Measurements from ENCODE around the gene CHRM5.
"Not testable (repeated sequence)": the region's sequence is repeated elsewhere in the genome, so short reads cannot be mapped to it uniquely, and the experiment has no call there.

CHRM5 gene

DNA sequence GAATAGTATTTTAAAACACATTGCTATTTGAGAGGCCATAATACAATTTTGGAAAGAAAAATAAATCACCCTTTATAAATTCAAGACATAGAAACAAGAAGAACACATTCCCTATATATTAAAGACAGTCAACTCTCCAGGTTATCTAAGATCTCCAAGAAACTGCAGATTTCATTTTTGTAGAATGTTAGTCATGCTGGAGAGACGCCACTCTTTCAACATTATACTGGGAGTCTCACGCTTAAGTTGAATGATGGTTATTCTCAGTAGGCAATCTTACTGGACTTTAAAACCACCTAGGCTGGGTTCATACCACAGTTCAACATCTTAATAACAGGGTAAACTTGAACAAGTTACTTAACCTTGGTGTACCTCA lies 3.6 kb upstream of the CHRM5 start:
- intact Hi-C loops (cut with micrococcal nuclease): loop anchor here (5.0 kb wide), 1 partner anchor 227 kb away; no protein-coding TSS in a partner anchor
- Mint-ChIP-seq H3K9me3 (no peaks in the 10 kb centered on the region), H3K4me3 (no peak overlapping the region), H3K36me3 (ENCODE audit: low read depth) (no peaks in the 10 kb centered on the region), H3K27ac (no peak overlapping the region), H3K27me3 (no peaks in the 10 kb centered on the region), H3K4me1 (ENCODE audit: low read depth) (peaks cover 11% of the 10 kb centered on the region)

DNA sequence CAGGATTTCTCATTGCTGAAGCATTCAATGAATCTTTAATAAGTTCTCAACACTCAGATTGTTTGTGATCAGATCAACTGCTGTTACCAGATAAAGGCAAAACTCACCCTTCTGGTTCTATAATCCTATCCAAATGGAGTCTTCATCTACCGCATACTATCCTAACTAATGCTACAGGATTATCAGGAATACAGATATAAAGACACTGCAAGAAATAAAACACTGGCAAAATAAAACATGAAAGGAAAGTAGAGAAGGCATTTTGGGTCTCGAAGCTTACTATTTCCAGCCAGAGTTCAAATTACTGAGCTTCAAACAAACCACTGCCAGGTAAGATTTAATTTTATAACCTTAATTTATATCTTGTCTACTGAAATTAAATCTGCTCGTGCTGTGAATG lies 524 bp downstream of the CHRM5 start:
- Mint-ChIP-seq H3K27ac (no peak overlapping the region), H3K4me3 (no peak overlapping the region), H3K4me1 (ENCODE audit: low read depth) (no peaks in the 10 kb centered on the region), H3K36me3 (ENCODE audit: low read depth) (no peaks in the 10 kb centered on the region), H3K27me3 (no peaks in the 10 kb centered on the region), H3K9me3 (no peaks in the 10 kb centered on the region)
- intact Hi-C loops (cut with micrococcal nuclease): no loop called here

DNA sequence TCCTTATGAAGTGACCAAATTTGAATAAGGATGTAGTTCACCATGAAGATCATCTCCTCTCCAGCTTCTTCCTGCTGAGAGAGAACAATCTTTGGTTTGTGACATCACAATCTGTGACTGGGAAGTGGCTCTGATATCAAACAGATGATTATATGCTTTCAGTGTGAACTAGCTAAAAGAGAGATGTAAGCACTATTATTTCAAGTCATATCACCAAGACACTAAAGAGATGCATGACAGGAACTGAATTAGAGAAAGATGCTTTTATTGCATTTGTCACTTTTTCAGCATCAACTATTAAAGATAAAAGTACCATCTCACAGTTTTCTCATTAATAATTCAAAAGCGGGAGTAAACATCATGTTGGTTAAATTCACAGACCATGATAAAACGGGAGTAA lies 3.5 kb downstream of the CHRM5 start:
- intact Hi-C loops (cut with micrococcal nuclease): no loop called here
- Mint-ChIP-seq H3K36me3 (ENCODE audit: low read depth) (no peaks in the 10 kb centered on the region), H3K27me3 (no peaks in the 10 kb centered on the region), H3K27ac (no peak overlapping the region), H3K4me3 (no peak overlapping the region), H3K4me1 (ENCODE audit: low read depth) (no peaks in the 10 kb centered on the region), H3K9me3 (no peaks in the 10 kb centered on the region)

DNA sequence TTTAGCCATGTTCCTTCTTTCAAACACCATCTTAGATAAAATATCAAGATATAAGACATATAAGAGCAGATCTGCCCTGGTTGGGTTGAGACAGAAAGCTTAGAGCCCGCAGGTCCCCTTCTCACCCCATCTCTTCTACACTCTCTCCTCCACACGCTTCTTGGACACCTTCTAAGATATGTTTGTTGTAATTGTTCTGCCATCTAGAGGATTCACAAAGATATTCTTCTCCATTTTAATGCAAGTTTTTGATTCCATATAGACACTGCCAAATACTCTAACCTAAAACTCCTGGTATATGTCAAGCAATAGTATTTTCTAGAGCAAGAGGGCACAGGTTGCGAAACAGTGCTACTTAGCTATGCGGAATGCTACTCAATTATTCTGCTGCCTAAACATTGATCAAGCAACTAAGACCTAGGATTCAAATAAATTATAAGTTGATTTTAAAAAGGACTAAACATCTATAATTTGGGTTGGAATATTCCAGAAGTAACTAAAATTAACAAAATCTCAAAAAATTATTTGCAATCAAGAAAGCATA lies 6.8 kb downstream of the CHRM5 start:
- H3K27me3 Mint-ChIP-seq: no peaks in the 10 kb centered on the region
- intact Hi-C loops (cut with micrococcal nuclease): no loop called here
- no peaks in the 10 kb centered on the region for H3K9me3 Mint-ChIP-seq
- no peaks in the 10 kb centered on the region for H3K4me1 Mint-ChIP-seq (ENCODE audit: low read depth)
- H3K4me3 Mint-ChIP-seq: no peak overlapping the region
- H3K27ac Mint-ChIP-seq: no peak overlapping the region
- no peaks in the 10 kb centered on the region for H3K36me3 Mint-ChIP-seq (ENCODE audit: low read depth)

DNA sequence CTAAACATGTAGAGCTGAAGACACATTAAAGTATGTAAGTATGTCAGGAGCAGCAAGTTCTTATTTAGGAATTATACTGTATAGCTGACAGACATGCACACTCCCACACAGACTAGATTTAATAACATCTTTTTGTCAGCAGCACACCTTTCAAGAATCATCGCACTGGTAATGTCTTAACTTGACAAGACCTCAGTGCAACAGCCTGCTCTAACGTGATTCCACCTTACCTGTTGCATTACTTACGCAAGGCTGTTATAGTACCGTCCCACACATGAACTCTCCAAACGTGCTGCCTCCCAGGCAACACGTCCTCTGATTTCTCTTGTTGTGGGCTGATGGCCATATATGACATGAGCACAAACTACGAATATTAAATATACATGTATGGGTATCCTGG lies 11.9 kb downstream of the CHRM5 start:
- H3K4me1 Mint-ChIP-seq (ENCODE audit: low read depth): no peaks in the 10 kb centered on the region
- no peak overlapping the region for H3K27ac Mint-ChIP-seq
- H3K27me3 Mint-ChIP-seq: no peaks in the 10 kb centered on the region
- intact Hi-C loops (cut with micrococcal nuclease): no loop called here
- no peak overlapping the region for H3K4me3 Mint-ChIP-seq
- no peaks in the 10 kb centered on the region for H3K9me3 Mint-ChIP-seq
- no peaks in the 10 kb centered on the region for H3K36me3 Mint-ChIP-seq (ENCODE audit: low read depth)

DNA sequence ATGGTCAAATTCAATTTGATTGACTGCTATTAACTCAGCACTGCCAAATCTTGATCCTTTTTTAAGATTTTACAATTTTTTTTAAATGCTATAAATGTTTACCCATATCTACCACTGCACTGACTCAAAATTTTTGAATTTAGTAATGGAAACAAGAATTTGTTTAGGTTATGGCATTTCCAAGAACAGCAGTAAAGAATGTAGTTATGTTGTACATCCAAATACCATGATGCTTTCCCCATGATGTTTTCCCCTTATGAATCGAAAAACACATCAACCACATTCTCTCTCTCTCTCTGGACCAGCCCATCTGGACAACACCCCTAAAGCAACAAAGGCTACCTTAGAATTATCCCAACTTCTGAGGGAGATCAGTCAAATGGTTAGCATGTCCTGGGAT lies 14.2 kb downstream of the CHRM5 start:
- Mint-ChIP-seq H3K4me1 (ENCODE audit: low read depth) (no peaks in the 10 kb centered on the region), H3K27ac (no peak overlapping the region), H3K27me3 (no peaks in the 10 kb centered on the region), H3K4me3 (no peak overlapping the region), H3K9me3 (no peaks in the 10 kb centered on the region), H3K36me3 (ENCODE audit: low read depth) (no peaks in the 10 kb centered on the region)
- intact Hi-C loops (cut with micrococcal nuclease): no loop called here

DNA sequence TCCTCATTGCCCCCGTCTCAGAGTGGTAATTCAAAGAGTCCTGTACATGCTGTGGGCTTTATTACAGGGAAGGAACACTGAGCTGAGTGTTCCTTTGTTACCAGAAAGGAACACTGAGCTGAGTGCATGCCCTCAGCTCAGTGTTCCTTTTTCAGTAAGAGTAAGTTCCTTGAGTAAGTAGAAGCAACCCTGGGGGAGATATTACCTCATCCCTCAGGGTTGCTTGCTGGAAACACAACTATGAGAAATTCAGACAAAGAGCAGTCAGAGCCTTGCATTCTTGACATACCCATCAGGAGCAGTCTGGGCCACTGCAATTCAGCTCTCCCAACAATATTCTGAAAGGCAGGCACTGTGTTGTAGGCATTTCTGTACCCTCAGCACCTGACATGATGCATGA lies 17.0 kb downstream of the CHRM5 start:
- Mint-ChIP-seq H3K27me3 (no peaks in the 10 kb centered on the region), H3K4me1 (ENCODE audit: low read depth) (no peaks in the 10 kb centered on the region), H3K36me3 (ENCODE audit: low read depth) (no peaks in the 10 kb centered on the region), H3K4me3 (no peak overlapping the region), H3K9me3 (no peaks in the 10 kb centered on the region), H3K27ac (no peak overlapping the region)
- intact Hi-C loops (cut with micrococcal nuclease): no loop called here

DNA sequence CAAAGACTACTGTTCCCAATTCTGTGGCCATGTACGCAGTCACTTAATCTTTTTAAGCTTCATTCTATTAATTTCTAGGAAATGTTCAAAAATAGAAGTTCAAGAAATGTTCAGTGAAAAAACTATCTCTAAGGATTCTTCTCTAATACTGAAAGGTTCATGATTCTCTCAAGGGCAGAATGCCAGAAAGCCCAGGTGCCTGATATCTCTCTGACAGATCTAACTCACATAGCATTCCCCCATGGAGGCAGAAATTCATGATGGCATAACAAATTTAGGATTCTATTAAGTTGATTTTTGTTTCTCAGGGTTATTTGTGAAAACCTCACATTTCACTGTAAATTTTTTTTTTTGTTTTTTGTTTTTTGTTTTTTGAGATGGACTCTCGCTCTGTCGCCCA lies 17.5 kb downstream of the CHRM5 start:
- no peak overlapping the region for H3K27ac Mint-ChIP-seq
- no peaks in the 10 kb centered on the region for H3K27me3 Mint-ChIP-seq
- intact Hi-C loops (cut with micrococcal nuclease): no loop called here
- H3K9me3 Mint-ChIP-seq: no peaks in the 10 kb centered on the region
- H3K4me1 Mint-ChIP-seq (ENCODE audit: low read depth): no peaks in the 10 kb centered on the region
- H3K36me3 Mint-ChIP-seq (ENCODE audit: low read depth): no peaks in the 10 kb centered on the region
- H3K4me3 Mint-ChIP-seq: no peak overlapping the region

DNA sequence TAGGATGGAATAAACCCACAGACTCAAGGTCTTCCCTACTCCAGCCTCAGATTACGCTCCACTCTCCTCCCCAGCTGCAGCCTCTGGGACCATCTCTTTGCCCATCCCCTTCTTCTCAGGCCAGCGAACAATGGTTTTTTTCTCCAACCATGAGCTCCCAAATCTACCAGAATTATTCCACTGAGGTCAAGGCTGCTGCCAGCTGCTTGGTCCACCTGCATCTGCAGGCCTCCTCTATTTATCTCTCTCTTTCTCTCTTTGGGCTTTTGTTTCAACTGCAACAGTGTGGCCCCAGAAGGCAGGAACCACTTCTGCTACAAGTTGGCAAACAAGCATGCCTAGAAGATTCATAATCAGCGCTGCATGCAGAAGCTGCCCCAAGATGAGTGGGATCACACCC lies 19.1 kb downstream of the CHRM5 start:
- no peak overlapping the region for H3K4me3 Mint-ChIP-seq
- intact Hi-C loops (cut with micrococcal nuclease): no loop called here
- H3K36me3 Mint-ChIP-seq (ENCODE audit: low read depth): no peaks in the 10 kb centered on the region
- no peaks in the 10 kb centered on the region for H3K9me3 Mint-ChIP-seq
- H3K27me3 Mint-ChIP-seq: no peaks in the 10 kb centered on the region
- H3K4me1 Mint-ChIP-seq (ENCODE audit: low read depth): no peaks in the 10 kb centered on the region
- no peak overlapping the region for H3K27ac Mint-ChIP-seq

DNA sequence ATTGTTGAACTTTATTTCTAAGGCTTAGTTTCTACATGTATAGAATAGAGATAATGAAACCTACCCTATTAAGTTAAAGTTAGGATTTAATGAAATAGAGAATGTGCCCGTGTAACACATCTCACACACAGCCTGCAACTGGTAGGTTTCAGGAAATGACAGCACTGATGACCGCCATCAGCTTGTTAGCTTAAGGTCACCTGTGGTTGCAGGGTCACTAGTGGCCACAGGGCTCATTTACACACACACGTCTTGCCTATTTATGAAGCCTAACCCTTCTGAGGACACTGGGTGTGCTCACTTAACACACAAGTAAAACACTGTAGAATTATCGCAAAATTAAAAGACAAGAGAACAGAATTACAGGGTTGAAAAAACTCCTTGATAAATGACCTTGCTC lies 20.1 kb downstream of the CHRM5 start:
- no peak overlapping the region for H3K27ac Mint-ChIP-seq
- intact Hi-C loops (cut with micrococcal nuclease): no loop called here
- H3K4me3 Mint-ChIP-seq: no peak overlapping the region
- H3K9me3 Mint-ChIP-seq: no peaks in the 10 kb centered on the region
- H3K4me1 Mint-ChIP-seq (ENCODE audit: low read depth): no peaks in the 10 kb centered on the region
- no peaks in the 10 kb centered on the region for H3K27me3 Mint-ChIP-seq
- no peaks in the 10 kb centered on the region for H3K36me3 Mint-ChIP-seq (ENCODE audit: low read depth)

DNA sequence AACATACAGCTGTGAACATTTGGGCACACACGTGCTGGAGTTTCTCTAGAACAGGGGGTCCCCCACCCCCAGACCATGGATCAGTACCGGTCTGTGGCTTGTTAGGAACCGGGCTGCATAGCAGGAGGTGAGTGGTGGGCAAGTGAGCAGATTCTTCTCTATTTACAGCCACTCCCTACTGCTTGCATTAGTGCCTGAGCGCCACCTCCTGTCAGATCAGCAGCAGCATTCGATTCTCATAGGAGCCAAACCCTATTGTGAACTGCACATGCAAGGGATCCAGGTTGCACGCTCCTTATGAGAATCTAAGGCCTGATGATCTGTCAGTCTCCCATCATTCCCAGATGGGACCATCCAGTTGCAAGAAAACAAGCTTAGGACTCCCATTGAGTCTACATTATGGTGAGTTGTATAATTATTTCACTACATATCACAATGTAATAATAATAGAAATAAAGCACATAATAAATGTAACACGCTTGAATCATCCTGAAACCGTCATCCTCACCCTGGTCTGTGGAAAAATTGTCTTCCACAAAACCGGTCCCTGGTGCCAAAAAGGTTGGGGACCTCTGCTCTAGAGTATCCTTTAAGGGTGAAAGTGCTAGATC lies 25.8 kb downstream of the CHRM5 start:
- no peaks in the 10 kb centered on the region for H3K36me3 Mint-ChIP-seq (ENCODE audit: low read depth)
- no peaks in the 10 kb centered on the region for H3K4me1 Mint-ChIP-seq (ENCODE audit: low read depth)
- H3K9me3 Mint-ChIP-seq: no peaks in the 10 kb centered on the region
- intact Hi-C loops (cut with micrococcal nuclease): no loop called here
- H3K27ac Mint-ChIP-seq: no peak overlapping the region
- H3K27me3 Mint-ChIP-seq: no peaks in the 10 kb centered on the region
- H3K4me3 Mint-ChIP-seq: no peak overlapping the region

DNA sequence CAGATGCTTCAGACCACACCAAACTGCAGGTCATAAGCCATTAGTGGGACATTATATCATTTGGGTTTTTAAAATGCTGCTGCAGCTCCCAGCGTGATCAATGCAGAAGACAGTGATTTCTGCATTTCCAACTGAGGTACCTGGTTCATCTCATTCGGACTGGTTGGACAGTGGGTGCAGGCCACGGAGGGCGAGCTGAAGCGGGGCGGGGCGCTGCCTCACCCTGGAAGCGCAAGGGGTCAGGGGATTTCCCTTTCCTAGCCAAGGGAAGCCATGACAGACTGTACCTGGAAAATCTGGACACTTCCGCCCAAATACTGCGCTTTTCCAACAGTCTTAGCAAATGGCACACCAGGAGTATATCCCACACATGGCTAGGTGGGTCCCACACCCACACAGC lies 27.4 kb downstream of the CHRM5 start:
- H3K27ac Mint-ChIP-seq; intact Hi-C loops (cut with micrococcal nuclease); H3K27me3 Mint-ChIP-seq; H3K36me3 Mint-ChIP-seq (ENCODE audit: low read depth); H3K4me1 Mint-ChIP-seq (ENCODE audit: low read depth); H3K9me3 Mint-ChIP-seq; H3K4me3 Mint-ChIP-seq: not testable (repeated sequence)

DNA sequence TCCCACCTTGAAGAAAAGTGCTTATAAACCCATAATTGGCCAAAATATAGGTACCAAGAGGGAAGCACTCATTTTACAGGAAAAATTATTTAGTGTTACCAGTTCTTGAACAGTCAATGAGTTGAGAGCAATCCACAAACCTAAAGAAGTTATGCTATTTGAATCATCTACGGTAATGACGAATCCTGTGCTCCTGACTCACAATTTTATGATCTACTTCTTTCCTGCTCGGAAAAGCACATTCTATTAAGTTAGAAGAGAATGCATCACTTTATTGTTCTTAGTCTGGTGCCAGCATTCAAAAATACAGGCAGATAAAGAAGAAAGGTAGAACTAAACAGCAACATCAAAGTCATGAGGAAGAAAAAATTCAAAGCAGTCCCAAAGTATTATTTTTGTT lies 33.2 kb downstream of the CHRM5 start:
- Mint-ChIP-seq H3K27ac (no peak overlapping the region), H3K9me3 (no peaks in the 10 kb centered on the region), H3K36me3 (ENCODE audit: low read depth) (no peaks in the 10 kb centered on the region), H3K27me3 (no peaks in the 10 kb centered on the region), H3K4me3 (no peak overlapping the region), H3K4me1 (ENCODE audit: low read depth) (no peaks in the 10 kb centered on the region)
- intact Hi-C loops (cut with micrococcal nuclease): no loop called here

DNA sequence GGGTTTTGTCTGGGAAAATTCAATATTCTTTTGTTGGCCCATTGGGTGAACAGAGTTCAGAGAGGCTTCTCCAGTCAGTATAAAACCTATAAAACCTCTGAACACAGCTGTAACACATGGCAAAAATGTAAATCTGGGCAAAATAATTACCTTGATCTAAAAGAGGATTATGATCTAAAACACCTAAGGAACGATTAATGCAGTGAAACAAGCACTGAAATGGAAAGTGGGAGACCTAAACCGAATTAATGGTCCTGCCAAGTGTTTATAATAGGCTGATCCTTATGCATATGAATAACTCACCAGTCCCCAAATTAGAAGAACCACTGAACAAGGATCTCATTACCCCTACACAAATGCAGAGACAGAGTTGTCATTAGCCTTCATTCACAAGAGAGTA lies 38.1 kb downstream of the CHRM5 start:
- intact Hi-C loops (cut with micrococcal nuclease): no loop called here
- H3K9me3 Mint-ChIP-seq: no peaks in the 10 kb centered on the region
- no peaks in the 10 kb centered on the region for H3K36me3 Mint-ChIP-seq (ENCODE audit: low read depth)
- H3K27ac Mint-ChIP-seq: no peak overlapping the region
- no peaks in the 10 kb centered on the region for H3K4me1 Mint-ChIP-seq (ENCODE audit: low read depth)
- H3K27me3 Mint-ChIP-seq: no peaks in the 10 kb centered on the region
- H3K4me3 Mint-ChIP-seq: no peak overlapping the region

DNA sequence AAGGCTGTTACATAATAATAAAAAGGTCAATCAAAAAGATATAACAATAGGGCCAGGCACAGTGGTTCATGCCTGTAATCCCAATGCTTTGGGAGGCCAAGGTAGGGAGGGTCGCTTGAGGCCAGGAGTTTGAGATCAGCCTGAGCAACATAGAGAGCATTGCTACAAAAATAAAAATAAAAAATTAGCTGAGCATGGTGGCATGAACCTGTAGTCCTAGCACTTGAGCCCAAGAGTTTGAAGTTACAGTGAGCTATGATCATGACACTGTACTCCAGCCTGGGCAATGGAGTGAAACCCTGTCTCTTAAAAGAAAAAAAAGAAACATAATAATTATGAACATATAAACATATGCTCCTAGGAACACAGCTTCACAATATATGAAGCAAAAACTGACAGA lies 41.4 kb downstream of the CHRM5 start:
- intact Hi-C loops (cut with micrococcal nuclease): no loop called here
- no peaks in the 10 kb centered on the region for H3K4me1 Mint-ChIP-seq (ENCODE audit: low read depth)
- no peaks in the 10 kb centered on the region for H3K27me3 Mint-ChIP-seq
- H3K36me3 Mint-ChIP-seq (ENCODE audit: low read depth): no peaks in the 10 kb centered on the region
- no peak overlapping the region for H3K27ac Mint-ChIP-seq
- no peaks in the 10 kb centered on the region for H3K9me3 Mint-ChIP-seq
- no peak overlapping the region for H3K4me3 Mint-ChIP-seq

Measured in dendritic cell treated with granulocyte-macrophage colony-stimulating factor and Interleukin-4, amounts not matched to agents 40 ng/mL and 50 ng/mL, for 4 days (primary cell).